MCF 10A (cell line): Measurements from ENCODE around the gene IL11. TPM values are rescaled to one million over a fixed set of nuclear protein-coding genes. Genes with fewer than 3 reads are reported as not detected.

ENCODE experiments used
- Bru-seq: library from RNA; stranded (reverse); fragments of 400-500 nt; gene quantifications from one replicate; lab custom pipeline; 2021; lab: Mats Ljungman, UMichigan
- BruChase-seq, 2 experiments: library from RNA; stranded (reverse); fragments of 400-500 nt; gene quantifications; one replicate each; lab custom pipeline; 2021; lab: Mats Ljungman, UMichigan
- BruUV-seq: library from RNA; stranded (reverse); fragments of 400-500 nt; replicated peaks from 2 replicates; lab custom pipeline; 2021; lab: Mats Ljungman, UMichigan
- CTCF ChIA-PET: fragments of 300-600 bp; sonication (Branson Sonifier 250); formaldehyde crosslinking; extraction: SDS; loops from one replicate; lab custom pipeline; 2021; ENCODE audit warnings: antibody characterized with exemption, inconsistent platforms; lab: Yijun Ruan, JAX
- POLR2A ChIA-PET: fragments of 300-600, 350-650 bp; sonication (Branson Sonifier 250); formaldehyde crosslinking; extraction: SDS; loops from one replicate; lab custom pipeline; 2020; ENCODE audit warnings: antibody characterized with exemption, inconsistent platforms; lab: Yijun Ruan, JAX
- DNase-seq: peaks from one replicate; pipeline ENCODE4 v3.0.0-alpha.2; 2018; ENCODE audit not compliant: unreplicated experiment
- H3K27ac Mint-ChIP-seq: one replicate; pipeline ENCODE4 v1.8.0; 2022; ENCODE audit warnings: mild to moderate bottlenecking, low read depth, mixed read lengths; ENCODE audit not compliant: unreplicated experiment
- H3K27me3 Mint-ChIP-seq: one replicate; pipeline ENCODE4 v1.8.0; 2022; ENCODE audit warnings: mixed read lengths; ENCODE audit not compliant: insufficient read depth, unreplicated experiment
- H3K36me3 Mint-ChIP-seq: one replicate; pipeline ENCODE4 v1.8.0; 2022; ENCODE audit warnings: mild to moderate bottlenecking, moderate library complexity, mixed read lengths; ENCODE audit not compliant: insufficient read depth, unreplicated experiment
- H3K4me1 Mint-ChIP-seq: one replicate; pipeline ENCODE4 v1.8.0; 2022; ENCODE audit warnings: mixed read lengths; ENCODE audit not compliant: insufficient read depth, unreplicated experiment
- H3K4me3 Mint-ChIP-seq: one replicate; pipeline ENCODE4 v1.8.0; 2022; ENCODE audit warnings: mild to moderate bottlenecking, moderate library complexity, mixed read lengths; ENCODE audit not compliant: unreplicated experiment
- H3K9me3 Mint-ChIP-seq: one replicate; pipeline ENCODE4 v1.8.0; 2022; ENCODE audit warnings: mixed read lengths; ENCODE audit not compliant: unreplicated experiment
- intact Hi-C: fragments of 100-400 bp; cut with micrococcal nuclease; formaldehyde crosslinking; loops from 2 replicates; pipeline ENCODE4 v1.14.1; 2022
- long read RNA-seq: library from polyadenylated mRNA; stranded (forward); transcript quantifications from one replicate; pipeline ENCODE4 v2.0.0, GENCODE V29; 2022
- total RNA-seq: library from RNA; stranded (reverse); gene quantifications from 2 replicates; pipeline ENCODE4 v1.2.3, GENCODE V29; 2022
- TF ChIP-seq, protein P1 (sequence below): fragments of 200-600 bp; IDR thresholded peaks from one replicate; pipeline ENCODE4 v1.8.0; 2022; ENCODE audit warnings: antibody characterized with exemption, mild to moderate bottlenecking; ENCODE audit not compliant: unreplicated experiment

The IL11 gene
- total RNA-seq (4.2 TPM in 2 replicates), Bru-seq, nascent RNA (percentile 37 among the genes with signal in this experiment), BruChase-seq, experiment 1, labeled RNA remaining after a 6-hour chase (percentile 50 among the genes with signal in this experiment), BruChase-seq, experiment 2, labeled RNA remaining after a 2-hour chase (percentile 41 among the genes with signal in this experiment)
- long read RNA-seq, partial matches to known transcripts: 1 of 1 reads
- long read RNA-seq, other reads (novel, unspliced or antisense): 0 of 1 reads

DNA sequence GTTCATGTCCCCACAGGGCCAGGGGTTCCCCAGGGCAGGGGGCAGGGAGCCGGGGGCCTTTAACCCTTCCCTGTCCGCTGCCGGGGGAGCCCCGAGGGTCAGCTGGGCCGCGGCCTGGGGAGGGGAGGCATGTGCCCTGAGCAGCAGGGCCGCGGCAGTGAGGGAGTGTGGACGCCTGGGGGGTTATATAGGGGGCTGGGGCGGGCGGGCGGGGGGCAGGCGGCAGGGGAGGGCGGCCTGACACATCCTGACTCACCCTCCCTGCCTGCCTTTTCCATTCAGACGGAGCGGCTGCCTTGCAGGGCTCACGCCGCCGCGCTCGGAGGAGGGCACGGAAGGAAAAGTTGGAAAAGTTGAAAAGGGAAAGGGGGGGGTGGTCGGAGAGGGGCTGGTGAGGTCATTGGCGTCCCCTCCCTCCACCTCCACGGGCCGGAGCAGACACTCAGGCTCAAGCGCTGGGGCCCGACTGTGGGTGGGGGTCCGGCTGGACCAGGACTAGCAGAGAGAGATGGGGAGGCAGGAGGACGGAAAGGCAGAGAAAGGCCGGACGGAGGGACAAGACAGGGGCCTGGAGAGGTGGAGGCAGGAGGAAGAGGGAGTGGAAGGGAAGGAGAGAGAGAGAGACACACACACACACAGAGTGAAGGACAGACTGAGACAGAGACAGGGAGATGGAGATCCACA is at the start of gene IL11:
IL11 (minus strand) TSS at position 159 of the 684 bp plus-strand sequence; CDS start at position 6, 153 bp downstream.
- peaks cover 10% of the 10 kb centered on the region for H3K36me3 Mint-ChIP-seq
- POLR2A ChIA-PET: interaction anchor here (0.6 to 2.5 kb wide), 6 partner anchors 13 to 1396 kb away, joined by 3 to 10 read pairs (median 4); partner anchors contain the start of gene KMT5C
- TF ChIP-seq, protein P1, sequence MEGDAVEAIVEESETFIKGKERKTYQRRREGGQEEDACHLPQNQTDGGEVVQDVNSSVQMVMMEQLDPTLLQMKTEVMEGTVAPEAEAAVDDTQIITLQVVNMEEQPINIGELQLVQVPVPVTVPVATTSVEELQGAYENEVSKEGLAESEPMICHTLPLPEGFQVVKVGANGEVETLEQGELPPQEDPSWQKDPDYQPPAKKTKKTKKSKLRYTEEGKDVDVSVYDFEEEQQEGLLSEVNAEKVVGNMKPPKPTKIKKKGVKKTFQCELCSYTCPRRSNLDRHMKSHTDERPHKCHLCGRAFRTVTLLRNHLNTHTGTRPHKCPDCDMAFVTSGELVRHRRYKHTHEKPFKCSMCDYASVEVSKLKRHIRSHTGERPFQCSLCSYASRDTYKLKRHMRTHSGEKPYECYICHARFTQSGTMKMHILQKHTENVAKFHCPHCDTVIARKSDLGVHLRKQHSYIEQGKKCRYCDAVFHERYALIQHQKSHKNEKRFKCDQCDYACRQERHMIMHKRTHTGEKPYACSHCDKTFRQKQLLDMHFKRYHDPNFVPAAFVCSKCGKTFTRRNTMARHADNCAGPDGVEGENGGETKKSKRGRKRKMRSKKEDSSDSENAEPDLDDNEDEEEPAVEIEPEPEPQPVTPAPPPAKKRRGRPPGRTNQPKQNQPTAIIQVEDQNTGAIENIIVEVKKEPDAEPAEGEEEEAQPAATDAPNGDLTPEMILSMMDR: no peak
- peaks cover 22% of the 10 kb centered on the region for H3K4me1 Mint-ChIP-seq
- peaks cover 28% of the 10 kb centered on the region for H3K27me3 Mint-ChIP-seq
- BruUV-seq: no TSS peak
- H3K9me3 Mint-ChIP-seq: no peaks in the 10 kb centered on the region
- CTCF ChIA-PET: interaction anchor here (0.6 to 2.3 kb wide), 3 partner anchors 18 to 79 kb away, joined by 3 to 7 read pairs (median 3); no protein-coding TSS in a partner anchor
- H3K27ac Mint-ChIP-seq: no peak within 1 kb of the TSS
- intact Hi-C loops: no loop called here
- DNase-seq: no peak
- peak within 1 kb of the TSS; percentile 78 for H3K4me3 Mint-ChIP-seq

DNA sequence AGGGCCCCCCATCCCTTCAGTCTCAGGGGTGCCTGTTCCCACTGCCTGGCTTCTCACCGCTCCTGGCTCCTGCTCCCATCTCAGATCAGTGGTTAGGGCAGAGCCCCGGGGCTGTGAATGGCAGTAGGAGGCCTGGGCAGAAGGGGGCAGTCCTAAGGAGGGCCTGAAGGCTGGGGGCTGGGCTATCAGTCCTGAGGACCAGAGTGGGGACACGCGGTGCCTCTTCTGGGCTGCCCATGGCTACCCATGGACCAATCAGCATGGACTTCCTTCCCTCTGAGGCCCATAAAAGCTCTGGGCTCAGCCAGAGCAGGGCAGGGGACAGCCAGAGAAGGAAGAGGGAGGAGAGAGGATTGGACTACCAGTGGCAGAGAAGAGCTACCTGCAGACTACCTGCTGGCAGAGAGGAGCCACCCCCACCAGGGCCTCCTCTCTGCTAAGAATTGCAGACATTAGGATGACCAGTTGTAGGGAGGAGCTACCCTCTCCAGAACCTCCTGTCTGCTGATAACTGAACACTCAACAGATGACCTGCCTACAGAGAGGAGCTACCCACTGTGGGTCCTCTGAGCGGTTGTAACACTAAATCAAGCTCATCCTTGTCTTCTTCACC is 49.5 kb upstream of the IL11 start:
- TF ChIP-seq, protein P1: no peak
- no peak overlapping the region for H3K4me3 Mint-ChIP-seq
- BruUV-seq: no TSS peak
- H3K9me3 Mint-ChIP-seq: no peaks in the 10 kb centered on the region
- H3K36me3 Mint-ChIP-seq: no peaks in the 10 kb centered on the region
- intact Hi-C loops: loop anchor here (10.0 kb wide), 1 partner anchor 85 kb away; no protein-coding TSS in a partner anchor
- POLR2A ChIA-PET: interaction anchor here (0.7 kb wide), 1 partner anchor 17 kb away, joined by 3 read pairs; no protein-coding TSS in a partner anchor
- CTCF ChIA-PET: interaction anchor here (0.5 to 4.4 kb wide), 10 partner anchors 8 to 279 kb away, joined by 3 to 29 read pairs (median 4); no protein-coding TSS in a partner anchor
- H3K27ac Mint-ChIP-seq: no peak overlapping the region
- H3K27me3 Mint-ChIP-seq: peaks cover 4% of the 10 kb centered on the region
- DNase-seq: no peak
- H3K4me1 Mint-ChIP-seq: no peaks in the 10 kb centered on the region

DNA sequence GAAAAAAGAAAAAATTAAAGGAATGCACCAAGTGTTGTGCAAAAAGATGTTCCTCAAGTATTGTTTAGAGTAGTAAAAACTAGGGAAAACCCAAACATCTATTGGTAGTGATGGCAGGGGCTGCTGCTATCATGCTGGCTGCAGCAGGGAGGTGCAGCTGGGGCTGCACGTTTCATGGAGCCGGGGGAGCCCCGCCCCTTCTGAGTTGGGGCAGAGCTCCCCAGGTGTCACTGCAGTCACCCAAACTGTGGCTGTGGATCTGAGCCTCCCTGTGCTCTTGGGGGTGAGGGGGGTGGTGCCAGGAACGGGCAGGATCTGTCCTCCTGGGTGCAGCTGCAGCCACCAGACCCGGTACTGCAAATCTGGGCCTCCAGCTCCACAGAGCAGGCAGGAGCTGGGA is 48.8 kb upstream of the IL11 start:
- intact Hi-C loops: loop anchor here (10.0 kb wide), 1 partner anchor 86 kb away; no protein-coding TSS in a partner anchor
- Mint-ChIP-seq H3K36me3 (no peaks in the 10 kb centered on the region), H3K4me1 (no peaks in the 10 kb centered on the region), H3K27me3 (no peaks in the 10 kb centered on the region), H3K27ac (no peak overlapping the region), H3K4me3 (no peak overlapping the region), H3K9me3 (no peaks in the 10 kb centered on the region)
- POLR2A ChIA-PET: interaction anchor here (1.4 kb wide), 1 partner anchor 12 kb away, joined by 3 read pairs; the partner anchor contains the start of gene UBE2S
- no peak for DNase-seq
- CTCF ChIA-PET: interaction anchor here (0.6 to 4.4 kb wide), 18 partner anchors 9 to 286 kb away, joined by 3 to 29 read pairs (median 5); no protein-coding TSS in a partner anchor
- BruUV-seq: no TSS peak
- TF ChIP-seq, protein P1: no peak
